Right lobe of liver (tissue), 4 donors: ENCODE results near the gene TRABD2B.

Experiments used
- CTCF ChIP-seq, 4 donors: fragments of 200-600 bp in 3 of 4; fragments of 450-650 bp in 1 of 4; IDR thresholded peaks; one replicate each; pipeline versions ENCODE4 v1.5.1 to v1.8.0; 2016 to 2022; ENCODE audit warnings: antibody characterized with exemption in 4 of 4, mild to moderate bottlenecking in 2 of 4
- POLR2A ChIP-seq: fragments of 450-650 bp; IDR thresholded peaks from one replicate; pipeline ENCODE4 v1.6.1; 2017; ENCODE audit warnings: antibody characterized with exemption, mild to moderate bottlenecking
- donor health status: DM: no; HTN: no; CAD: no.
- donor health status: DM: no; HTN: no; CAD: no.
- donor health status: DM: no; HTN: yes; CAD: no.

DNA sequence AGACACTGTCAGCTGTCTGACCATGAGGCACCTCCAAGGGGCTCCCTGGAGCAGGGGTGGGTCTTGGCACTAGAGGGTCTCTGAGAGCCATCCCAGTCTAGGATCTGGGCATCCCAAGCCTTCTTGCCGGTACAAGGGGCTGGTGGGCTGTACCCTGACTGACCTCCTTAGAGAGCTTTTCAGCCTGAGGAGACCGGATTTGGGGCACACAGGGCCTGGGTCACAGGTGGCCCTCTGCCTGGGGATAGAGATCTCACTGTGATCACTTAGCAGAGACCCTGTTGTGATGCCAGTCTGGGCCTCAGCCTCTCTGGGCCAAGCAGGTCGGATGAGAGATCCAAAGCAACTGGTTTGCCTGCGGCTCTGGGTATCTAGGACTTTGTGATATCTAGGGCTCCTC is 227.2 kb downstream of the TRABD2B start:
- TF ChIP-seq CTCF (IDR thresholded peaks at IDR 0.05) (no peak), POLR2A (no peak)
